Neural cell (in vitro differentiated cells): ENCODE measurements around the gene ZNRF2.

Experiments used
- EP300 ChIP-seq: fragments of 450-650 bp; conservative IDR thresholded peaks from 2 replicates; pipeline ENCODE4 v1.6.1; 2014; ENCODE audit warnings: antibody characterized with exemption, mild to moderate bottlenecking, moderate library complexity; ENCODE audit not compliant: poor library complexity, severe bottlenecking
- SMC3 ChIP-seq: fragments of 450-650 bp; conservative IDR thresholded peaks from 2 replicates; pipeline ENCODE4 v1.6.1; 2014; ENCODE audit warnings: antibody characterized with exemption, mild to moderate bottlenecking, moderate library complexity; ENCODE audit not compliant: poor library complexity

- TF ChIP-seq SMC3 (no peak), EP300 (no peak)
Measured at GRCh38 chr7:30364773-30365172, 80.4 kb downstream of the ZNRF2 start.
